Measurements from ENCODE around the gene OTUB1.

OTUB1 gene

DNA sequence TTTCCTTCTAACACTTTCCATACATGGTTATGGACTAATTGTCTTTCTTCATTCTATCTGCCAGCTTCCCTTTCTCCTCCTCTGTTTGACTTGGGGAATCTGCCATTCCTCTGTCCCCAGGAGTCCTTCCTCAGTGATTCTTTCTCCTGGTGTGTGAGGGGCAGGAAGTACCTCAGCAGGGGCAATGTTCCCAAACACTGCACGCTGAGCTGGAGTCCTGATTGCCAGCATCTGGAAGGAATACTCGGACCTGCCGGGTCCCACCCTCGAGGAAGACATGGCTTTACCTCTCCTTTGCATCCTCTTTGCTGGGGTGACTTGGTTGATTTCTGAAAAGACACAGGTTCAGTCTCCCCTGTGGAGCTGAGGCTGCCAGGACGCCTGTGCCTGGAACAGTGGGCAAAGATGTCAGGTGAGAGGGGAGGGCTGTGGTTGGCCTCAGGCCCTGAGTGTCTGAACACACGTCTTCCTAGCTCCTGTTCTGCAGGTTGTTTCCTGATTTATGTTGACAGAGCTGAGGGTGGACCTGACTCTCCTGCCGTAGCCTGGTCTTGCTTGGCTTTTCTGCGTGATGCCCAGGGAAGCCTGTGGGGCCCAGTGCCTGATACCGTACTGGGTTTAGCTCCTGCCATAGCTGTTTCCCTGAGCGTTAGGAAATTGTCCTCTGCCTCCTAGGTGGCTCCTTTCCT lies 7.5 kb upstream of the OTUB1 start:
- no peak for DNase-seq

DNA sequence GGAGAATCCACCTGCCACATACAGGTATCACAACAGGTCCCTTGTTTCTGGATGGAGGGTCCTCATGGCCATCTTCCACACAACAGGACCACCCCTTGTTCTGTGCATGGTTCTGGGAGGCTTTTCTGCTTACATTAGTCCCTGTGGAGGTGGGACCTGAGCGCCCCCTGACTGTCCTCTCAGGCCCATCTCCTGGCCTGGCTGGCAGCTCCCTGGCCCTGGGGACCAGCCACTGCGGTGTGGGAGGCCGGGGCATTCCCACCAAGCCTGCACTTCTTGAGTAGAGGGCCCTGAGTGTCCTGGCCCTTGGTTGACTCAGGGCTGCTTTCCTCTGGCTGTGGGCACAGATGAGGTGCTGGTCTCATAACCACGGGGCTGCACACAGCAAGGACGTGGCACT lies 6.8 kb upstream of the OTUB1 start:
- DNase-seq = no peak

DNA sequence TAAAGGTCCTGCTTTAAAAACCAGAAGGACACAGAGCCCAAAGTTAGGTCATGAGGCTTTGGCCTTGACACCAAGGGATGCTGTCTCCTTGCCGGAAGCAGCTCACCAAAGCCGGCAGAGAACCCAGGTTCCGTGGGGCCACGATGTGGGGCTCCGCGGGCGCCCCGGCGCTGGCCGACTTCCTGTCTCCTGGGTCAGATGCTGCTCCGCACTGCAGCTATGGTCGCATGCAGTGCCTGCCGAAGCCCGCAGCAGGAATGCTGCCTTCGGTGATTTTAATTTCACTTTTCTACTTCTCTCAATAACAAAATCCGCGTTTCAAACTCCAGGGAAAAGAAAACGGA lies 454 bp upstream of the OTUB1 start:
- no peak for DNase-seq

DNA sequence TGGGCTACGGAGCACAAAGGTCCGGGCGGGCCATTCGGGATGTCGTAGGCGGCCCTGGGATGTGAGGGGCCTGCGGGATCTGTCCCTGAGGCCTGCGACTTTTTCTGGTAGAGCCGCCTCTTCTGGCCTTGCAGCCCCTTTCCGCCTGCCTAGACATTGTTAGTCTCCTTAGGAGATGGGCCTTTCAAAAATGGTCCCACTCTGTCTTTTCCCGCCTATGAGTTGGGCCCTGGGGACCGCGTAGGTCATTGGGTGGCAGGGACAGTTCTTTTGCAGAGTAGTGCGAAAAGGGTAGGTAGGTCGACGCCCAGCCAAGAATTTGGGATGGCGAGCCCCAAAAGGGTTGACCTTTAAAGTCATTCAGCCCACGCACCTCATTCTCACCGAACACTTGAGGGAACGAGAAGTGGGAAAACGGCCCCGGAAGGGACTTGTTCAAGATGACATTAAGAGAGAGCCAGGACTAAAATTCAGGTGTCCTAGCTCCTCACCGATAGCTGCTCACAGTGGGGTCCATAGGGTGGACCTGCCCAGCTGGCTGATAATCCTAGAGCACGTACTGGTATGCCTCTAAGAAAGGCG lies 785 bp downstream of the OTUB1 start:
- no peak for DNase-seq

DNA sequence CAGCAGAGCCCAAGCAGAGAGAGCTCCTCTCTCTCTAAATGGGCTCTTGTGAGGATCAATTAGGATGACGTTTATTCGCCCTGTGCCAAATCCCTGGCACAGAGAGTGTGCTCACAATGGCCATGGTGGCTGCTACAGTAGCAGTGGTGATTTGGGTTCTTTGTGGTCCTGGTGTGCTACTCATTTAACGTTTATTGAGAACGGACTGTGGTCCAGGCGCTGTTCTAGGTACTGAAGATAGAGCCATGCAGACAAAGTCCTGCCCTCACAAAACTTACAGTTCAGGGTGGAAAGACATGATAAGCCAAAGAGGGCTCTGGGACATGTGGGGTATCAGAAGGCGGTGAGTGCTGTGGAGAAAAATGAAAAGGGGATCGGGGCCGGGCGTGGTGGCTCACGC lies 5.3 kb downstream of the OTUB1 start:
- no peak for DNase-seq

DNA sequence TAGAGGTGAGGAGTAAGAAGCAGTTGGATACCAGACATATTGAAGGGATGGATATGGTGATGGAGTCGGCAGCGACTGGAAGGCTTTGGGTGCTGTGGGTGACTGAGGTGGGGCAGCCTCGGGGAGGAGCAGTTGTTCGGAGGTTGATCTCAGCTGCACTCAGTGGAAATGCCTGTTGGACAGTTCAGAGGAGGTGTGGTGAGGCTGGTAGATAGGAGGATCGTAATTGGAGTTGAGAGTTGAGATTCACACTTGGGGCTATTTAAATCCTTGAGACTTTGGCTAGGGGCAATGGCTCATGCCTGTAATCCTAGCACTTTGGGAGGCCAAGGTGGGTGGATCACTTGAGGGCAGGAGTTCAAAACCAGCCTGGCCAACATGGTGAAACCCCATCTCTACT lies 6.9 kb downstream of the OTUB1 start:
- DNase-seq = no peak

DNA sequence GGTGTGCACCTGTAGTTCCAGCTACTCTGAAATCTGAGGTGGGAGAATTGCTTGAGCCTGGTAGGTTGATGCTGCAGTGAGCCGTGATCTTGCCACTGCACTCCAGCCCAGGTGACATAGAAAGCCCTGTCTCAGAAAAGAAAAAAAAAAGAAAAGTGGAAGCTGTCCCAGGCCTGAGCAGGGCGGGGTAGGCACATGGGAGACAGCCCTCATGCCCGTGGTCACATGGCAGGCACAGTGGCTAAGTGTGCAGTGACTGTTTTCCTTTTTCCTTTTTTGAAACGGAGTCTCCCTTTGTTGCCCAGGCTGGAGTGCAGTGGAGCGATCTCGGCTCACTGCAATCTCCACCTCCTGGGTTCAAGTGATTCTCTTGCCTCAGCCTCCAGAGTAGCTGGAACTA lies 7.8 kb downstream of the OTUB1 start:
- no peak for DNase-seq

DNA sequence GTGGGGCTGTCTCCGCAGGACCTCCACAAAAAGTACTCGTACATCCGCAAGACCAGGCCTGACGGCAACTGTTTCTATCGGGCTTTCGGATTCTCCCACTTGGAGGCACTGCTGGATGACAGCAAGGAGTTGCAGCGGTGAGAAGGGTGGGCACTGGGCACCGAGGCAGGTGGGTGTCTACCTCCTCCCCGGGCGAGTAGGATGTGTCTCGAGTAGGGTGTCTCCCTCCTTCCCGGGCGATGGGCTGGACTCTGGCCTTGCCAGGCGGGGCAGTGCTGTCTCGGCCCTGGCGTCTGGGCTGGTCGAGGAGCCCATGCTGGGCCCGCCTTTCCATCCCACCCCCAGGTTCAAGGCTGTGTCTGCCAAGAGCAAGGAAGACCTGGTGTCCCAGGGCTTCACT lies 10.3 kb downstream of the OTUB1 start:
- DNase-seq = no peak

DNA sequence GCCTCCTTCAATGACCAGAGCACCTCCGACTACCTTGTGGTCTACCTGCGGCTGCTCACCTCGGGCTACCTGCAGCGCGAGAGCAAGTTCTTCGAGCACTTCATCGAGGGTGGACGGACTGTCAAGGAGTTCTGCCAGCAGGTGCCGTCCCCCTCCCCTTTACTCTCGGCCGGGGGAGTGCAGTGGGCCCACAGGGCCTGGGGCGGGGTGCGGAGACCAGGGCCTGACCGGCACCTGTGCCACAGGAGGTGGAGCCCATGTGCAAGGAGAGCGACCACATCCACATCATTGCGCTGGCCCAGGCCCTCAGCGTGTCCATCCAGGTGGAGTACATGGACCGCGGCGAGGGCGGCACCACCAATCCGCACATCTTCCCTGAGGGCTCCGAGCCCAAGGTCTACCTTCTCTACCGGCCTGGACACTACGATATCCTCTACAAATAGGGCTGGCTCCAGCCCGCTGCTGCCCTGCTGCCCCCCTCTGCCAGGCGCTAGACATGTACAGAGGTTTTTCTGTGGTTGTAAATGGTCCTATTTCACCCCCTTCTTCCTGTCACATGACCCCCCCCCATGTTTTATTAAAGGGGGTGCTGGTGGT lies 11.0 kb downstream of the OTUB1 start:
- DNase-seq = no peak

DNA sequence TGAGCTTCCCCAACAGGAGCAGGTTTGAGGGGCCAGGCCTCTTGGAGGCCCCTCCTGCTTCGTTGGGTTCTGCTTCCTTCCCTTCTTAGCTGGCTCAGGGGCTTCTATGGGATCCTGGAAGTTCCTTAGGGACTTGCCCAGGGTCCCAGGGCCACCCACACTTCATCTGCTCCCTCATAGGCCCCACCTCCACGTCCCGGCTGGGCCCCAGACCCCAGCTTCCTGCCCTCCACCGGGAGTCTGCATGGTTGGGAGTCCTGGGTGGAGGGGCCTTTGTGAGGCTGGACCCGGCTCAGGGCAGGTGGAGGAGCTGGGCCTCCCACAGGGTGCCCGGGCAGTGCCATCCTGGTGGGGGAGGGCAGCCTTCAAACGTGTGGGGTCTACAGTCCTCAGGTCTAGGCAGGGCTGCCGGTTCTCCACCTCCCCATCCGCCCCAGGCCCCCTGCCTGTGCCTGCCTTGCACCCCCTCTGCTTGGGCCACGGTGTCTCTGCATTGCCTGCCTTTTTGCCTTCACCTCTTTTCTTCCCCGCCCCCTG lies 11.6 kb downstream of the OTUB1 start:
- no peak for DNase-seq

DNA sequence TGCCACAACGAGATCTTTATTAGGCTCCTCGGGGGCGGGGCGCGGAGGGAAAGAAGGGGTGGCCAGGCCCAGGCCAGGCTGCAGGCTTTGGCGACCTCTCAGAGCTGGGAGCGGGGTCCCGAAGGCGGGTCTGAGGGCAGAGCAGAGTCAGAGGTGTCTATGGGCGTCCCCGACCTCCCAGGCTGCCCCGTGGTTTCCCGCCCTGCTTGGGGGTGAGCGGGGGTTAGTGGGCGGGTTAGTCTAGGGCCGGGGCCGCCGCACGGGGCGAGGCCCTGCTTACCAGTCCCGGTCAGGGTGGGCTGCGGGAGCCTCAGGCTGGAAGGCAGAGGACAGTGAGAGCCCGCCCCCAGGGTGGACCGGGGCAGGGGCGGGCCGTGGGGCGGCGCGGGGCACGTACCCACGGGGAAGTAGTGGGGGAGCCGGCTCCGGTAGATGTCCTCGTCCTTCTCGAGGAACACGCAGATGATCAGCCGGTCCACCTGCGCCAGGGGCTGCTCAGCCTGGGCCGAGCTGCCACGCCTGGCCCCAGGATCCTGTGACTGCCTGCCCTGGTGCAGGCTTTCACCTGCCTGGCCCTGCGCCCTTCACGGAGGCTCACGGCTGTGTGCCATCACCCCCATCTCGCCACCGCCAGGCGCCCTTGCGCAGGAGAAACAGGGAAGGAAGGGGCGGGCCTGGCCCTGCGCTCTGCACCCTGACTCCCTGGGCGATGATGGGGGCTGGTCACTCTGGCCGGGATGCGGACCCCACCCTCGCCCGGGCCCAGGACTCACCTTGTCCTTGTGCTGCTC lies 12.5 kb downstream of the OTUB1 start:
- no peak for DNase-seq

DNA sequence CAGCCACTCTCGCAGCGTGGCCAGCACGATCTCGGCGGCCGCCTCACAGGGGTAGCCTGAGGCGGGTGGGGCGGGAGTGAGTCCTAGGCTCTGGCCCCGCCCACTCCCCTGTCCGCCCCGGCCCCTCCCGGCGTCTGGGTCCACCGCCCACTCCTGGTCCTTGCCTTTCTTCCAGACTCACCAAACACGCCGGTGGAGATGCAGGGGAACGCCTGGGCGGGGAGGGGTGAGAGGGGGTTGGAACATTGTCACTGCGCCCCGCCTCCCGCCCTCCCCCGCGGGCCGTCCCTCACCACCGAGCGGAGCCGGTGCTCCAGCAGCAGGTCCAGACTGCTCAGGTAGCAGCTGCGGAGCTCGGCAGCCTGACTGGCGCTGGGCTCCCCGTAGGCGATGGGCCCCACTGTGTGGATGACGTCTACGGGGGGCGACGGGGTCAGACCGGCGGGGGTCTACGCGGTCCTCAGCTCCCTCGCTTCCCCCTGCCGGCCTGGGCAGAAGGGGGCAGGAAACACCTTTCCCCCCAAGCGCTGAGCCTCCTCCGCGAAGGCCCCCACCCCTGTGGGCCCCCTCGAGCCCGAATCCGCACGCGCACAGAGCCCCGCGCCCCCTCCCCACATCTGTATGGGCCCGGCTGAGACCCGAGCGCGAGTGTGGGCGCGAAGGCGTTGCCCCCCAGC lies 13.2 kb downstream of the OTUB1 start:
- no peak for DNase-seq

DNA sequence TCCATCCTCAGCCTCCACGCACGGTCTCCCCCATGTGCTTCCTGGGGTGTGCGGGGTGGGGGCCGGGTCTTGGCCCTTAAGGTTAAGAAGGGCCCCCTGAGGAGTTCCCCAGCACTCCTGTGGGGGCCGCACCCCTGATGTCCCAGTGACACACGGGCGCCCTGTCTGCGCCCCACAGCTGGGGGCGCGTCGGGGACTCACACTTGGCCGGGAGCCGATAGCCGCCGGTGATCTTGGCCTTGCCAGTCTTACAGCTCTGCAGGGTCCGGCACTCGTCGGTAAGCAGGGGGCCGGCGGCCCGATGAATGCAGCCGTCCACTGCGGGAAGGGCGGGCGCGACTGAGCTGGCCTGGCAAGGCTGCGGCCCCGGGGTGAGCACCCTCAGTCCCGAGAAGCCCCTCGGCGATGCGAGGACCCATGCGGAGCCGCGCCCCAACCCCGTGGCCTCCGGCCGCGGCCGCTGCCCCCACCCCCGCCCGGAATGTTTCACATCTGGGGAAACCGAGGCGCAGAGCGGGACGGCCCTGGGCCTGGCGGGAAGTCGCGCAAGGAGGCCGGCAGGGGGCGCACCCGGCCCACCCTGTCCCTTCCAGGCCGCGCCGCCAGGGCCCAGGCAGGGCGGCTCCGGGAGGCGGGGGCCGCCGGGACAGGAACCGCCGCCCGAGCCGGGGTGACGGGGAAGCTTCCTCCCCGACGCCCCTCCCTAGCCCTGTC lies 13.9 kb downstream of the OTUB1 start:
- DNase-seq = no peak

DNA sequence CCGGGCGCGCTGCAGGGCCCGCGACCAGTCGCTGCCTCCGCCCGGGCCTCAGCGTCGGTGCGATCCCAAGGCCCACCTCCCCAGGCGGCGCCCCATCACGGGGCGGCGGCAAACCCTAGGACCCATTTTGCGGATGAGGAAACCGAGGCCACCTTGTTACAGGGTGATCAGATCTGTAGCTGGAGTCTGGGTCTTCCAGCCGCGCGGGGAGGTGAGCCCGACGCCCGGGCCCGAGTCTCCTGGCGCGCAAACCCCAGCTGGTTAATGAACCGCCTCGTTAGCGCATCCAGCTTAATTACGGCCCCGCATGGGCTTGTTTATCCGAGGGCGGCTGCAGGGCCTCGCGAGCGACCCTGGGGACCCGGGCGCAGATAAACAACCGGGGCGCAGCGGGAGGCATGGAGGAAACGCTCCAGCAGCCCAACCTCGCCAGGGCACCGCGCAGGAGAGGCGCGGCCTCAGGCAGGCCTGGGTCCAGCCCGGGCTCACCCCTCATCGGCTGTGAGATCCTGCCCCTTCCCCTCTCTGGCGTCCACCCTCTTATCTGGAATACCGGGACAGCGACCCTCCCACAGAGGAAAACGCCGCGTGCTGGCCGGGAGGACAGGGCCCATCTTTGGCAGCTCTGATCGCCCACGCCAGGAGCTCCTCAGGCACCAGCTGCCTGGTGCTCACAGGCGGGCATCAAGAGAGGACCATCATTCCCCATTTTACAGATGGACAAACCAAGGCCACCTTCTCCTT lies 14.7 kb downstream of the OTUB1 start:
- DNase-seq = no peak

DNA sequence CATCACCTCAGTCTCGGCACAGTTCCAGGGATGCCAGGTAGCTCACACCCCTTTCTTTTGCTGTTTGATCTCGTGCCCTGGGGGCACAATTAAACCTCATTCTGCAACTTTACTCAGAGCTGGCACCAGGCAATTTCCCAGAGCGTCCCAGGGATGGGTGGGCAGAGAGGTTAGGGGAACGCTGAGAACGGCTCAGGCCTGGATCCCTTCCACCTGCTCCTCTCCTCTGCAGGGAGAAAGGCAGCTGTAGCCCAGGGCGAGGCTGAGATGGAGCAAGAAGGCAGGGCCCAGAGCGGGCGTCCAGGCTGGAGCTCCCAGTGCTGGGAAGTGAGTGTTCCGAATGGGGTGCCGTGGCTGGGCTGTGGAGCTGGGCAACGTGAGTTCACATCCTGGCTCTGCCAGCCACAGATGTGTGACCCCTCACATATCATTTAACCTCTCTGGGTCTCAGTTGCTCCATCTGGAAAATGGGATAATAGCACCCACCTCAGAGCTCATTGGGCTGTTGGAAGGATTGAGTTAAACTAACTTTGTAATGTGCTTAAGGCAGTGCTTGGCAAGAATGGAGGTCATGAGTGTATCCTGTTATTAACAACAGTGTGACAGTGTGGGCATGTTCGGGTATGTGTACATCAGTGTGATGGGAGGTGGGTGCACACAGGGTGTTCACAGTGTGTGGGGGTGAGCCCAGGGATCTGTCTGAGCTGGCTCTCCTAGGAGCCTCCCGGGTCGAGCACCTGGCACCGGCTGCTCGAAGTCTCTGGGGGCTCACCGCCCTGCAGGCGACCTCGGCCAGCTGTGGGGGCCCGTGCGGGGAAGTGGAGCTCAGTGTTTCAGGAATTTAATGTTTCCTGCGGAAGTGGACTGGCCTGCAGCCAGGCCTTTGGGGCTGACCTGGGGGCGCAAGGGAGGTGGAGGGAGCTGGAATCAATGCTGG lies 15.5 kb downstream of the OTUB1 start:
- peak; percentile 71 for DNase-seq

DNA sequence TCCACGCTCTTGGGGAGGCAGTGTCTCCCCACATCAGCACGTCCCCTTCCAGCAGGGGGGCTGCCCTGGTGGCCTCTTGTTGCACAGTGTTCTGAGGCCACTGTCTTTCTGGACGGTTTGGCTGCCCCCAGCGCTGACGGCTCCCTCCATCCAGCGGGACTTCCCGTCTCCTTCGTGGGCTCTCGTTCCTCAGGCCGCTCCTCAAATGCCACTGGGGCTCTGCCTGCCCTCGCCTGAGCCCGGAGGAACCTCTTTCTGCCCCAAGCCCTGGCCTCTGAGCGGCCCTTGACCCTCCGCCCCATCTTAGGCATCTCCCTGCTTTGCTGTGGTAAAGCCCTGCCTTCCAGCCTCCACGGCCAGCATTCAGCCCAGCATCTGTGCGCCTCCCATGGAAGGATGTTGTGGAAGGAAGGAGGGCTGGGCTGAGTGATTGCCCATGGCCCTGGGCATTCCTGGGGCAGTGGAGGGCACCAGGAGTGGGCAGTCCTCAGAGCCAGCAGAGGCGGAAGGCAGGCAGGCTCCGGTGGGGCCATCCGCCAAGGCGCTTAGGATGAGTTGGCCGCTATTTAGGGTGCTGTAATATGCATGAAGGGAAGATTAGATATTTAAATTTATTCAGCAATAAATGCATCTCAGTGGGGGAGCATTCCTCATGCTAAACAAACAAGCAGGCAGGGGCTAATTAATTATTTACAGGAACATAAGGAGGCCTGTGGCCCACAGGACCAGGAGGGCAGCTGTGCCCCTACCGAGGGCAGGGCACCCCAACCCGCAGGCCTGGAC lies 17.8 kb downstream of the OTUB1 start:
- no peak for DNase-seq

DNA sequence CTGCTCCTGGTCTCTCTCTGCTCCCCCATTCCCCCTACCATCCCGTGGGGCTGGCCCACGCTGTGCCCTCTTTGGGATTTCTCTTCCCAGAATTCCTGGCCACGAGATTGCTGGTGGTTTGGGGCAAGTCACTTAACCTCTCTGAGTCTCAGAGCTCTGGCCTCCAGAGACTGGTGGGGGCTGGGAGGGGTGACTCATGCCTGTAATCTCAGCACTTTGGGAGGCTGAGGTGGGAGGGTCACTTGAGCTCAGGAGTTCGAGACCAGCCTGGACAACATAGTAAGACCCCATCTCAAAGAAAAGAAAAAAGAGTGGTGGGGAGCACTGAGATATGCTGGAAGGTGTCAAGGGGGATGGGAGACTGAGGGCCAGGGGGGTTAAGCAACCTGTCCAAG lies 18.3 kb downstream of the OTUB1 start:
- DNase-seq = no peak

DNA sequence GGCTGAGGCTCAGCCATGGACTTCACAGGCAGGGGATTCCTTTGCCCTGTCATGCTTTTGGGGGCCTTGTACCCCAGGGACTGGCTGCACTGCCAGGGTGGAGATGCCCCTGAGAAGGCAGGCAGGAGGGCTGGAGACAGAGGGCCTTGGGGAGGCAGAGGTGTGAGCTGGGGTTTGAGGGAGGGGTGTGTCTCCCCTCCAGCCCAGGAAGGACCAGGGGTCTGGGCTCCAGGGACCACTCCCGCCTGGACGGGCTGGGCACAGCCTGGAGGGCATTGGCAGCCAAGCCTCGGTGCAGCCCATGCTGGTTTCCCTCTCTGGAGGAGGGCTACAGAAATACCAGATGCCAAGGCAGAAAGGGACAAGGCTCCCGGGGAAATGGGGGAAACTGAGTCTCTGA lies 19.5 kb downstream of the OTUB1 start:
- DNase-seq = no peak

DNA sequence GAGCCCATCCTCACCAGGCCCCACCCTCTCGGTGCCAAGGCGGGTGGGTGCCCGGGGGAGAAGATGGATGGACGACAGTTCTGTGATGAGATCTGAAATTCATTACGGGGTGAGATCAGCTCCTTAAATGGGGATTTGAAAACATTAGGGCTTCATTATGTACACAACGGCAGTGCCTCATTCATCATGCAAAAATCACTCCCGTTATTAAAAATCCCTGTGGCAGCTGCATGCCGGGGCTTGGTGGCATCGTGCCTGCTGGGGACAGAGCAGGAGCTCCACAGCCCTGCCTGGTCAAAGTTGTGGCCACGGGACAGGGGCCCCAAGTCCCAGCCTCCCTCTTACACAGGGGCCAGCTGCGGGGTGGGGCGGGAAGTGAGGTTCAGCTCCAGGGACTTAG lies 20.2 kb downstream of the OTUB1 start:
- no peak for DNase-seq

DNA sequence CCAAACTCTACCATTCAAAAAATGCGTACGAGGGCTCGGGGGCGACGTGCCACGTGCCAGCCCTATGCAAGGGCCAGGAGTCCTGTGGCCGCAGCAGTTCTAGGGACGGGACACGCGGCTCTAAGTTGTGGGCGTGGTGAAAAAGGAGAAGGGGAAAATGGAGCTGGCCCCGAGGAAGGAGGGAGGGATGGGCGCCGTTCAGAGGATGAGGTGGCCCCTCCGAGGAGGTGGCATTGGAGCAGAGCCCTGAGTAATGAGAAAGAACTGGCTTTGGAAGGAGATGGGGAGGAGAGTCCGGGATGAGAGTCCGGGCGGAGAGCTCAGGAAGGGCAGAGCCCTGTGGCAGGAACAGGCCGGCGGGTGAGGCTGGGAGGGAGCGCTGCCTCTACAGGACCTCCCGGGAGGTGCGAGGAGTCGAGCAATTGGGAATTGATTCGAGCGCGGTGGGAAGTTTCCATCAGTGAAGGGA lies 21.0 kb downstream of the OTUB1 start:
- DNase-seq = no peak

Data from GF-D8 (cell line).